ENCODE results near the gene ADCY5.

- TF ChIP-seq POLR2A (IDR thresholded peaks at IDR 0.05) (no peak), CTCF (IDR thresholded peaks at IDR 0.05) (no peak), EP300 (IDR thresholded peaks at IDR 0.05) (no peak)
Measured at GRCh38 chr3:123291404-123291803, 157.5 kb downstream of the ADCY5 start.
